Measurements from ENCODE around the gene TYW5. TPM values are rescaled to one million over a fixed set of nuclear protein-coding genes. Genes with fewer than 3 reads are reported as not detected.

TYW5 gene
- total RNA-seq, 2 experiments from 2014 or later: 12.1 to 12.6 TPM

DNA sequence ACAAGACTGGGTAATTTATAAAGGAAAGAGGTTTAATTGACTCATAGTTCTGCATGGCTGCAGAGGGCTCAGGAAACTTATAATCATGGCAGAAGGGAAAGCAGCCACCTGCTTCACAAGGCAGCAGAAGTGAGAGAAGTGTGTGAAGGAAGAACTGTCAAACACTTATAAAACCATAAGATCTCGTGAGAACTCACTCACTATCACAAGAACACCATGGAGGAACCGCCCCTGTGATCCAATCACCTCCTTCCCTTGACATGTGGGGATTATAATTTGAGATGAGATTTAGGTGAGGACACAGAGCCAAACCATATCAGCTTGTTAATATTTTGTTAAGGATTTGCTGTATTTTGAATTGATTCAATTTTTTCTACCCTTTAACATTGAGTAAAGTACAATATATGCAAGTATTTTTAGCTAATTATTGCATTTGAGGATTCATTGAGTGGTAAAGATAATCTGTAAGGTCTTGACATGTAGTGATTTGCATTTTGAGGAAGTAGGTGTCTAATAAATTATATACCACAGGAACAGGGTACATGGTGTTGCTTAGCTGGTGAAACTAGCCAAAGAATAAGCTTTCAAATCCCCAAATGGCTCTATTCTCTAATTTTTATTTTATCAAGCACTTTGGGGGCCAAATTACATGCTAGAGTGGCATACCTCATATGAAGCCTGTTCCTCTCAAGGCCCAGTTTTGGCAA, 48.1 kb downstream of the TYW5 start:
- CTCF ChIA-PET: interaction anchor here (1.1 kb wide), 1 partner anchor 10 kb away, joined by 3 read pairs; no protein-coding TSS in a partner anchor
- H3K27ac Mint-ChIP-seq: no peak overlapping the region
- H3K4me1 Mint-ChIP-seq: peaks cover 7% of the 10 kb centered on the region
- H3K9me3 Mint-ChIP-seq (ENCODE audit: low read depth): no peaks in the 10 kb centered on the region
- no peak for DNase-seq
- H3K27me3 Mint-ChIP-seq: peaks cover 34% of the 10 kb centered on the region
- no peak overlapping the region for H3K4me3 Mint-ChIP-seq
- peaks cover 3% of the 10 kb centered on the region for H3K36me3 Mint-ChIP-seq
- no peak for ATAC-seq

GRCh38 chr2:199903111-199903510, 52.2 kb downstream of the TYW5 start:
- DNase-seq: no peak
- H3K36me3 Mint-ChIP-seq: peaks cover under 1% of the 10 kb centered on the region
- H3K27ac Mint-ChIP-seq: no peak overlapping the region
- H3K4me3 Mint-ChIP-seq: no peak overlapping the region
- peaks cover 52% of the 10 kb centered on the region for H3K27me3 Mint-ChIP-seq
- no peaks in the 10 kb centered on the region for H3K9me3 Mint-ChIP-seq (ENCODE audit: low read depth)
- no peak for ATAC-seq
- H3K4me1 Mint-ChIP-seq: no peaks in the 10 kb centered on the region
- CTCF ChIA-PET: interaction anchor here (0.6 to 0.9 kb wide), 2 partner anchors 44 to 615 kb away, joined by 3 to 4 read pairs; no protein-coding TSS in a partner anchor

DNA sequence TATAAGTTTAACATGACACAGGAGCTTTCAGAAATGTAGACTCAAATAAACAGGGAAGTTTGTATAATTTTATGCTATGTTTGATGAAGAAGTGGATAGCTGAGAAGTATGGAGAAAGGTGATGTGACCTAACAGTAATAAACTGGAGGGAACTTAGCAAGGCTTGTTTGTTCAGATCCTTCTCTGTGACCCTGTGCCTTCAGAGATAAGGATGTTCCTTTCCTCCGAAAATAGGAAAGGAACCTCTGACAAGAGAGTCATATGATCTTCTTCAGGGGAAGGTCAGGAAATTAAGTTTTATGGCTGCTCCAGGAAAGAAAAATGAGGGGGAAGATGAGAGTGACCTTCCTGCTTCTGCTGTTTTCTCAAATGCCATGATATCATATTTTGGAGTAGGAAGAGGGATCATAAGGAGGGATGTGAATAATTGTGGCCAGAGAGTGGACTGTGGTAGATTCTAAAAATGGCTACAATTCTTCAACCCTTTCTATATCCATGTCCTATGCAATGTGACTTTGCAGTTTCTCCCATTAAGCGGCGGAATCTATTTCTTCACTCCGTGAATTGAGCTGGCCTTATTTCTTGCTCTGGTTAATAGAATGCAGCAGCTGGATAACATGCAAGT, 52.7 kb downstream of the TYW5 start:
- no peaks in the 10 kb centered on the region for H3K4me1 Mint-ChIP-seq
- DNase-seq (no peak), ATAC-seq (no peak)
- H3K27me3 Mint-ChIP-seq: peaks cover 51% of the 10 kb centered on the region
- H3K9me3 Mint-ChIP-seq (ENCODE audit: low read depth): no peaks in the 10 kb centered on the region
- H3K4me3 Mint-ChIP-seq: no peak overlapping the region
- no peaks in the 10 kb centered on the region for H3K36me3 Mint-ChIP-seq
- H3K27ac Mint-ChIP-seq: no peak overlapping the region
- CTCF ChIA-PET: interaction anchor here (0.9 kb wide), 1 partner anchor 615 kb away, joined by 4 read pairs; no protein-coding TSS in a partner anchor

- ATAC-seq (no peak), DNase-seq (no peak)
- H3K4me3 Mint-ChIP-seq: no peak overlapping the region
- H3K9me3 Mint-ChIP-seq (ENCODE audit: low read depth): no peaks in the 10 kb centered on the region
- H3K27ac Mint-ChIP-seq: no peak overlapping the region
- peaks cover 47% of the 10 kb centered on the region for H3K27me3 Mint-ChIP-seq
- no peaks in the 10 kb centered on the region for H3K4me1 Mint-ChIP-seq
- no peaks in the 10 kb centered on the region for H3K36me3 Mint-ChIP-seq
- CTCF ChIA-PET: no interaction called here
Observed at GRCh38 chr2:199901942-199902341, 53.3 kb downstream of the TYW5 start.

GRCh38 chr2:199896617-199897016, 58.7 kb downstream of the TYW5 start:
- ATAC-seq (no peak), DNase-seq (no peak)
- Mint-ChIP-seq H3K27ac (no peak overlapping the region), H3K4me3 (no peak overlapping the region), H3K27me3 (peaks cover 28% of the 10 kb centered on the region), H3K9me3 (ENCODE audit: low read depth) (no peaks in the 10 kb centered on the region), H3K4me1 (no peaks in the 10 kb centered on the region), H3K36me3 (no peaks in the 10 kb centered on the region)
- CTCF ChIA-PET: interaction anchor here (0.6 kb wide), 1 partner anchor 13 kb away, joined by 3 read pairs; no protein-coding TSS in a partner anchor

- no peaks in the 10 kb centered on the region for H3K4me1 Mint-ChIP-seq
- CTCF ChIA-PET: no interaction called here
- no peaks in the 10 kb centered on the region for H3K9me3 Mint-ChIP-seq (ENCODE audit: low read depth)
- no peak for DNase-seq
- no peak overlapping the region for H3K4me3 Mint-ChIP-seq
- H3K27ac Mint-ChIP-seq: no peak overlapping the region
- H3K27me3 Mint-ChIP-seq: peaks cover 24% of the 10 kb centered on the region
- ATAC-seq: no peak
- H3K36me3 Mint-ChIP-seq: no peaks in the 10 kb centered on the region
Observed at GRCh38 chr2:199895406-199895805, 59.9 kb downstream of the TYW5 start.

- CTCF ChIA-PET: interaction anchor here (0.9 kb wide), 1 partner anchor 13 kb away, joined by 3 read pairs; no protein-coding TSS in a partner anchor
- no peak overlapping the region for H3K4me3 Mint-ChIP-seq
- H3K4me1 Mint-ChIP-seq: no peaks in the 10 kb centered on the region
- peaks cover 15% of the 10 kb centered on the region for H3K27me3 Mint-ChIP-seq
- H3K27ac Mint-ChIP-seq: no peak overlapping the region
- ATAC-seq (no peak), DNase-seq (no peak)
- H3K36me3 Mint-ChIP-seq: no peaks in the 10 kb centered on the region
- peaks cover 7% of the 10 kb centered on the region for H3K9me3 Mint-ChIP-seq (ENCODE audit: low read depth)
Observed at GRCh38 chr2:199883474-199884212, 71.6 kb downstream of the TYW5 start.

GRCh38 chr2:199882667-199883066, 72.6 kb downstream of the TYW5 start:
- CTCF ChIA-PET: no interaction called here
- DNase-seq: no peak
- no peaks in the 10 kb centered on the region for H3K4me1 Mint-ChIP-seq
- H3K36me3 Mint-ChIP-seq: no peaks in the 10 kb centered on the region
- no peak for ATAC-seq
- H3K27me3 Mint-ChIP-seq: peaks cover 15% of the 10 kb centered on the region
- no peak overlapping the region for H3K4me3 Mint-ChIP-seq
- H3K9me3 Mint-ChIP-seq (ENCODE audit: low read depth): peaks cover 7% of the 10 kb centered on the region
- no peak overlapping the region for H3K27ac Mint-ChIP-seq

Other genes starting within 250 kb of the TYW5 start
- gene FTCDNL1, start 104.3 kb downstream of the TYW5 start, total RNA-seq: 1 to 10 TPM; 1.8 to 2.8 TPM
- gene C2orf69, start 44.2 kb downstream of the TYW5 start, total RNA-seq: 10 to 100 TPM; 18.9 to 19.5 TPM
- gene MAIP1, start 91 bp upstream of the TYW5 start, total RNA-seq: 10 to 100 TPM; 22.0 to 26.3 TPM